HEK293 (cell line): ENCODE results near the gene PPP1R18.
A peak's percentile ranks its signal among the peaks of the same experiment; 100 is the strongest.

Experiments
- AEBP2 ChIP-seq: fragments of 450-650 bp; formaldehyde crosslinking; IDR thresholded peaks from 2 replicates; pipeline ENCODE4 v1.5.1; 2016; ENCODE audit warnings: missing biosample characterization, missing genetic modification characterization, borderline replicate concordance
- MEIS1 ChIP-seq: sonication (generic); formaldehyde crosslinking; IDR thresholded peaks from 2 replicates; pipeline ENCODE4 v1.8.1; 2022; ENCODE audit warnings: missing genetic modification reagents, mild to moderate bottlenecking, borderline replicate concordance
- SCRT1 ChIP-seq: fragments of 450-650 bp; formaldehyde crosslinking; IDR thresholded peaks from 2 replicates; pipeline ENCODE4 v1.5.1; 2016; ENCODE audit warnings: missing biosample characterization, missing genetic modification characterization, borderline replicate concordance
- ZBTB21 ChIP-seq: fragments of 450-650 bp; formaldehyde crosslinking; IDR thresholded peaks from 2 replicates; pipeline ENCODE4 v1.5.1; 2017; ENCODE audit warnings: missing biosample characterization, missing genetic modification characterization
- ZBTB7A ChIP-seq: fragments of 450-650 bp; formaldehyde crosslinking; IDR thresholded peaks from 2 replicates; pipeline ENCODE4 v1.5.1; 2016; ENCODE audit warnings: low read depth, missing biosample characterization, missing genetic modification characterization
- ZBTB8A ChIP-seq: fragments of 450-650 bp; formaldehyde crosslinking; IDR thresholded peaks from 2 replicates; pipeline ENCODE4 v1.5.1; 2016; ENCODE audit warnings: missing biosample characterization, missing genetic modification characterization
- ZNF10 ChIP-seq: fragments of 450-650 bp; formaldehyde crosslinking; IDR thresholded peaks from 2 replicates; pipeline ENCODE4 v1.5.1; 2017; ENCODE audit warnings: missing biosample characterization, missing genetic modification characterization
- ZNF132 ChIP-seq: fragments of 450-650 bp; formaldehyde crosslinking; IDR thresholded peaks from 2 replicates; pipeline ENCODE4 v1.5.1; 2017; ENCODE audit warnings: missing biosample characterization, missing genetic modification characterization, borderline replicate concordance
- ZNF146 ChIP-seq: fragments of 450-650 bp; formaldehyde crosslinking; IDR thresholded peaks from 2 replicates; pipeline ENCODE4 v1.5.1; 2016; ENCODE audit warnings: missing biosample characterization, missing genetic modification characterization
- ZNF148 ChIP-seq: fragments of 450-650 bp; formaldehyde crosslinking; IDR thresholded peaks from 2 replicates; pipeline ENCODE4 v1.5.0; 2017; ENCODE audit warnings: missing biosample characterization, missing genetic modification characterization, borderline replicate concordance
- ZNF155 ChIP-seq: fragments of 450-650 bp; formaldehyde crosslinking; IDR thresholded peaks from 2 replicates; pipeline ENCODE4 v1.5.1; 2016; ENCODE audit warnings: missing biosample characterization, missing genetic modification characterization
- ZNF211 ChIP-seq: fragments of 450-650 bp; formaldehyde crosslinking; IDR thresholded peaks from 2 replicates; pipeline ENCODE4 v1.5.1; 2016; ENCODE audit warnings: low read depth, missing biosample characterization, missing genetic modification characterization
- ZNF214 ChIP-seq: fragments of 450-650 bp; formaldehyde crosslinking; IDR thresholded peaks from 2 replicates; pipeline ENCODE4 v1.5.1; 2017; ENCODE audit warnings: missing biosample characterization, mild to moderate bottlenecking, missing genetic modification characterization, borderline replicate concordance
- ZNF292 ChIP-seq: fragments of 450-650 bp; formaldehyde crosslinking; IDR thresholded peaks from 2 replicates; pipeline ENCODE4 v1.5.1; 2016; ENCODE audit warnings: low read depth, missing biosample characterization, missing genetic modification characterization, borderline replicate concordance
- ZNF302 ChIP-seq: fragments of 450-650 bp; formaldehyde crosslinking; IDR thresholded peaks from 2 replicates; pipeline ENCODE4 v1.5.1; 2016; ENCODE audit warnings: missing biosample characterization, missing genetic modification characterization, low read depth
- ZNF354C ChIP-seq: fragments of 450-650 bp; formaldehyde crosslinking; IDR thresholded peaks from 2 replicates; pipeline ENCODE4 v1.5.1; 2016; ENCODE audit warnings: missing biosample characterization, missing genetic modification characterization, low read depth, borderline replicate concordance
- ZNF366 ChIP-seq: fragments of 450-650 bp; formaldehyde crosslinking; conservative IDR thresholded peaks from 2 replicates; pipeline ENCODE4 v1.5.1; 2016; ENCODE audit warnings: missing biosample characterization, missing genetic modification characterization
- ZNF394 ChIP-seq: fragments of 450-650 bp; formaldehyde crosslinking; IDR thresholded peaks from 2 replicates; pipeline ENCODE4 v1.5.1; 2016; ENCODE audit warnings: missing biosample characterization, missing genetic modification characterization, mild to moderate bottlenecking, moderate library complexity, borderline replicate concordance
- ZNF404 ChIP-seq: fragments of 450-650 bp; formaldehyde crosslinking; IDR thresholded peaks from 2 replicates; pipeline ENCODE4 v1.5.1; 2017; ENCODE audit warnings: missing biosample characterization, missing genetic modification characterization
- ZNF433 ChIP-seq: fragments of 450-650 bp; formaldehyde crosslinking; IDR thresholded peaks from 2 replicates; pipeline ENCODE4 v1.5.1; 2016; ENCODE audit warnings: missing biosample characterization, missing genetic modification characterization, low read depth
- ZNF48 ChIP-seq: fragments of 450-650 bp; formaldehyde crosslinking; IDR thresholded peaks from 2 replicates; pipeline ENCODE4 v1.5.1; 2016; ENCODE audit warnings: missing biosample characterization, missing genetic modification characterization
- ZNF514 ChIP-seq: fragments of 450-650 bp; formaldehyde crosslinking; IDR thresholded peaks from 2 replicates; pipeline ENCODE4 v1.5.1; 2016; ENCODE audit warnings: missing biosample characterization, missing genetic modification characterization
- ZNF623 ChIP-seq: fragments of 450-650 bp; formaldehyde crosslinking; IDR thresholded peaks from 2 replicates; pipeline ENCODE4 v1.5.1; 2016; ENCODE audit warnings: missing biosample characterization, missing genetic modification characterization
- ZNF629 ChIP-seq: fragments of 450-650 bp; formaldehyde crosslinking; IDR thresholded peaks from 2 replicates; pipeline ENCODE4 v1.5.1; 2017; ENCODE audit warnings: missing biosample characterization, missing genetic modification characterization
- ZNF704 ChIP-seq: fragments of 450-650 bp; formaldehyde crosslinking; IDR thresholded peaks from 2 replicates; pipeline ENCODE4 v1.5.1; 2016; ENCODE audit warnings: missing biosample characterization, missing genetic modification characterization
- ZNF707 ChIP-seq: fragments of 450-650 bp; formaldehyde crosslinking; IDR thresholded peaks from 2 replicates; pipeline ENCODE4 v1.5.1; 2016; ENCODE audit warnings: missing biosample characterization, missing genetic modification characterization
- ZSCAN18 ChIP-seq: fragments of 450-650 bp; formaldehyde crosslinking; IDR thresholded peaks from 2 replicates; pipeline ENCODE4 v1.5.1; 2016; ENCODE audit warnings: missing biosample characterization, missing genetic modification characterization
- ZSCAN23 ChIP-seq: fragments of 450-650 bp; formaldehyde crosslinking; IDR thresholded peaks from 2 replicates; pipeline ENCODE4 v1.5.1; 2016; ENCODE audit warnings: missing biosample characterization, missing genetic modification characterization
- ZSCAN4 ChIP-seq: fragments of 450-650 bp; formaldehyde crosslinking; IDR thresholded peaks from 2 replicates; pipeline ENCODE4 v1.5.1; 2017; ENCODE audit warnings: missing biosample characterization, missing genetic modification characterization
- ZSCAN5A ChIP-seq: fragments of 450-650 bp; formaldehyde crosslinking; IDR thresholded peaks from 2 replicates; pipeline ENCODE4 v1.5.1; 2016; ENCODE audit warnings: missing biosample characterization, missing genetic modification characterization

Gene PPP1R18

GRCh38 chr6:30672445-30673253, 13.8 kb downstream of the PPP1R18 start, which contains the start of gene DHX16 (continued):
- TF ChIP-seq ZSCAN5A, result no peak
- no peak for TF ChIP-seq ZNF132
- TF ChIP-seq ZSCAN4, result no peak
- TF ChIP-seq ZNF354C (tag by site-specific recombination), result no peak
- TF ChIP-seq ZBTB8A, result peak; percentile 67
- no peak for TF ChIP-seq ZBTB7A (tag by site-specific recombination)
- peak; percentile 71 for TF ChIP-seq ZNF366
- no peak for TF ChIP-seq ZBTB21 (tag by site-specific recombination)
- TF ChIP-seq ZNF214 (tag by site-specific recombination), result no peak
- no peak for TF ChIP-seq ZNF292 (tag by site-specific recombination)
- TF ChIP-seq ZSCAN23 (tag by site-specific recombination), result no peak
- TF ChIP-seq ZNF433 (tag by site-specific recombination), result no peak
- TF ChIP-seq ZNF211, result no peak
- no peak for TF ChIP-seq MEIS1 (CRISPR knock-in tag)
- no peak for TF ChIP-seq ZNF48 (tag by site-specific recombination)
- TF ChIP-seq AEBP2 (tag by site-specific recombination), result no peak
- peak; percentile 42; the same call in 1 of the 2 replicates for TF ChIP-seq ZNF10
- no peak for TF ChIP-seq ZNF514
- TF ChIP-seq ZNF623 (tag by site-specific recombination), result no peak; the same call in 1 of the 2 replicates
- TF ChIP-seq ZNF155 (tag by site-specific recombination), result no peak
- TF ChIP-seq ZNF302 (tag by site-specific recombination), result no peak
- peak; percentile 73 for TF ChIP-seq ZNF394 (tag by site-specific recombination)
- no peak for TF ChIP-seq ZNF704 (tag by site-specific recombination)
- no peak for TF ChIP-seq ZSCAN18 (tag by site-specific recombination)
- no peak for TF ChIP-seq ZNF707 (tag by site-specific recombination)
- peak; percentile 78 for TF ChIP-seq ZNF629 (tag by site-specific recombination)
- no peak for TF ChIP-seq ZNF146 (tag by site-specific recombination)
- TF ChIP-seq ZNF148, result no peak
- peak; percentile 98 for TF ChIP-seq SCRT1
- no peak for TF ChIP-seq ZNF404
